BLaER1 treated with 17β-estradiol and CSF1 and Interleukin-3, amounts not matched to agents 10 nM and 100 nM (cell line): Measurements from ENCODE around the gene GALNT14.

ENCODE experiments used
- H3K27ac ChIP-seq, 11 experiments: shearing (Covaris generic); formaldehyde crosslinking; 2 replicates each; pipeline ENCODE4 v1.8.1; 2022
- H3K27me3 ChIP-seq, 11 experiments: shearing (Covaris generic); formaldehyde crosslinking; 2 replicates each; pipeline ENCODE4 v1.8.1; 2022
- H3K36me3 ChIP-seq, 11 experiments: shearing (Covaris generic); formaldehyde crosslinking; 2 replicates each; pipeline ENCODE4 v1.8.1; 2022
- H3K4me1 ChIP-seq, 10 experiments: shearing (Covaris generic); formaldehyde crosslinking; 2 replicates each; pipeline ENCODE4 v1.8.1; 2022
- H3K4me2 ChIP-seq, 11 experiments: shearing (Covaris generic); formaldehyde crosslinking; 2 replicates each; pipeline ENCODE4 v1.8.1; 2022
- H3K4me3 ChIP-seq, 10 experiments: shearing (Covaris generic); formaldehyde crosslinking; 2 replicates each; pipeline ENCODE4 v1.8.1; 2022
- H3K9ac ChIP-seq, 11 experiments: shearing (Covaris generic); formaldehyde crosslinking; 2 replicates each; pipeline ENCODE4 v1.8.1; 2022
- H3K9me3 ChIP-seq, 11 experiments: shearing (Covaris generic); formaldehyde crosslinking; replicated peaks in 1 of 11; 2 replicates each; pipeline ENCODE4 v1.8.1; 2022
- H4K20me1 ChIP-seq, 11 experiments: shearing (Covaris generic); formaldehyde crosslinking; 2 replicates each; pipeline ENCODE4 v1.8.1; 2022
- Cebpa-rat ChIP-seq, 11 experiments: shearing (Covaris generic); IDR thresholded peaks; 2 replicates each; pipeline ENCODE4 v1.8.1; 2022

Gene GALNT14

DNA sequence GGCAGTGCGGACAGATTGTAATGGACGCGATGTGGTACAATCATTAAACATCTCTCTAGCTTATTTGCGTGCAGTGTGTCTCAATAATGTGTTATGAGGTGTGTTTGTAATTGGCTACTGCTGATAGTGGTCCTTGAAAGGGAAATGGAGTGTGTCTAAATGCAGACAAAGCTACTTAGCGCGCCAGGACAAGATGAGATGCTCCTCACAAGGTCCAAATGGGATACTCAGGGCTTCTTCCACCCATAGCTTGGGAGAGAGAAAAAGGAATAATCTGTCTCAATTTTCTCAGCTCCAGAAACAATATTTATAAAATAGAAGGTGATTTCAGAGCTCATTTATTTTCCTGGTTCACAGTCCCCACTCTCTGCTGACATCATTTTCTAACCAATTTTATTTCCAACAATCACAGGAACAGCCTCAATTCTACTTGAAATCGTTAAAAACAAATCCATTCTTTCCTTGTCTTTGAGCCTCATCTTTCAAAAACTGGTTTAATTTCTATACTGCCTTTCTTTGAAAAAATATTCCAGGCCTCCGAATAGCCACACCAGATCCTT lies 28.5 kb downstream of the GALNT14 start:
- peaks cover 7 to 100% (median 91%) of the 10 kb centered on the region in 11 experiments; a peak in 21 of 22 replicates for H3K36me3 ChIP-seq
- no peak overlapping the region for H3K4me3 ChIP-seq
- peaks cover 0 to 87% (median 59%) of the 10 kb centered on the region in 11 experiments; a peak in 16 of 22 replicates for H4K20me1 ChIP-seq
- TF ChIP-seq Cebpa-rat (IDR thresholded peaks at IDR 0.05), result no peak
- no peaks in the 10 kb centered on the region for H3K27me3 ChIP-seq
- H3K4me2 ChIP-seq, result no peak overlapping the region
- H3K27ac ChIP-seq, result no peak overlapping the region
- peaks cover 0 to 27% (median 13%) of the 10 kb centered on the region in 10 experiments; a peak in 14 of 20 replicates for H3K4me1 ChIP-seq
- no peak overlapping the region for H3K9ac ChIP-seq
- peaks cover 0 to 34% (median 28%) of the 10 kb centered on the region in 11 experiments; a peak in 17 of 22 replicates for H3K9me3 ChIP-seq

DNA sequence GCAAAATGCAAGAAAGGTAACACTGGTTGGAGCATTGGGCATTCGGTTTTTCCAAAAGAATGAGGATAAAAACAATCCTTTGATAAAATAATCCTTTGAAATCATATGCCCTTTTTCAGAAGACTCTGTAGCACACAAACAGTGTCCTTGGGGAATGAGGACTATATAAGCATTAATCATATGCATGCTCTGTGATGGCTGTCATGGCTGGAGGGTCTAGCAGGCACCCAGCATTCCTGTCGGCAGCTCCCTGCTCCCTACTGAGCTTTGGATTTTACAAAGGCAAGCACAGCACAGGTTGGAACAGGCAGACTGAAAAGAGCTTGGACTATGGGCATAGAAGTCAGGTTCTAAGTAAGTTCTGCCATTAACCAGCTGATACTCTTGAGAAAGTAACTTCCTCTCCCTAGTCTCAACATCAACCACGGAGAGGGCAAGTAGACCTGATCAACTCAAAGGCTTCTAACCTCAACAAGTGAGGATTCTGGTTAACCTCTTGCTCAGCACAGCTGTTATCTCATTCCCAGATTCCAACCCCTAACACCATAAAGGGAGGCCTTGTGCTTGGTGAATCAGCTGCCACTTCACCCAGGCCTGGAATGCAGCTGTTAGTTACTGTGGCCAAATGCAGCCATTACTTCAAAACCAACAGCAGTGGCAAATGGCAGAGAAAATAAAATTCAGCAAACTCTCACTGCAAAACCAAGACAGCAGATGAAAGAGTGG lies 29.5 kb downstream of the GALNT14 start:
- peaks cover 7 to 100% (median 91%) of the 10 kb centered on the region in 11 experiments; a peak in 21 of 22 replicates for H3K36me3 ChIP-seq
- no peak overlapping the region for H3K4me3 ChIP-seq
- no peak for TF ChIP-seq Cebpa-rat (IDR thresholded peaks at IDR 0.05)
- H3K27me3 ChIP-seq, result no peaks in the 10 kb centered on the region
- H3K4me2 ChIP-seq, result peak overlapping the region in 1 of 11 experiments; percentile 2; a peak in 1 of 22 replicates
- peaks cover 0 to 36% (median 28%) of the 10 kb centered on the region in 11 experiments; a peak in 18 of 22 replicates for H3K9me3 ChIP-seq
- no peak overlapping the region for H3K9ac ChIP-seq
- H3K27ac ChIP-seq, result no peak overlapping the region
- H4K20me1 ChIP-seq, result peaks cover 0 to 80% (median 52%) of the 10 kb centered on the region in 11 experiments; a peak in 16 of 22 replicates
- H3K4me1 ChIP-seq, result peaks cover 0 to 27% (median 13%) of the 10 kb centered on the region in 10 experiments; a peak in 14 of 20 replicates

DNA sequence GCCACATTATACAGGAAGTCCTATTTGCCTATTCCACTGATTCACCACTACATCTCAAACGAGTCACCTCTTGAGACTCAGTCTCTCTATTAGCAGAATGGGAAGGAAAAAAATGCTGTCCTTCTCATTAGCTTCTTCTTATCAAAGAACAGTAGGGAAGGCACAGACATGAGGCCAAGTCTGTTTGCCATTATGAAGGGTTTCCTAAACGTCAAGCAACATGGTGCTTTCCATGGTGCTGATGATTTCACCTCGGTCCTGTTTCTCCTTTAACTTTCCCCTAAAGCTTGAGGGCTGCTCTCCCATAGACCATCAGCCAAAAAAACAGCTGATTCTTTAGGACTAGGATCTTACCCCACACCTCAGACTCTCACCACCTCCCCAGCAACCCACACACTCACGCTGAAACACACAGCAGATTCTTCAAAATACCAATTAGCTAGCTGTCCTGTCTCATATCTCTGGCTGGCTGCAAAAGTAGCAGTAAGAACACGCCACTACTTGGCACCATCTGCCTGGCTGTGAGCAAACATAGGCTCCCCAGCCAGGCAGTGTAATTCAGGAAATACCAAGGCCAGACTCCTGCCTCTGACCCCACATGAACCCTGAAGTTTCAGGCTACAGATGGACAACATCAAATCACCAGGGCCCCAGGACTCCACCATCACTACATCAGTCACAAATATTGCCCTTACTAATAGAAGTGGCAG lies 30.5 kb downstream of the GALNT14 start:
- TF ChIP-seq Cebpa-rat (IDR thresholded peaks at IDR 0.05), result no peak
- H3K9ac ChIP-seq, result no peak overlapping the region
- H3K27ac ChIP-seq, result no peak overlapping the region
- H3K27me3 ChIP-seq, result no peaks in the 10 kb centered on the region
- peaks cover 6 to 46% (median 31%) of the 10 kb centered on the region in 11 experiments for H3K9me3 ChIP-seq
- H3K4me1 ChIP-seq, result peaks cover 0 to 23% (median 12%) of the 10 kb centered on the region in 10 experiments; a peak in 13 of 20 replicates
- H3K36me3 ChIP-seq, result peaks cover 7 to 100% (median 90%) of the 10 kb centered on the region in 11 experiments; a peak in 21 of 22 replicates
- H4K20me1 ChIP-seq, result peaks cover 0 to 70% (median 48%) of the 10 kb centered on the region in 11 experiments; a peak in 16 of 22 replicates
- H3K4me2 ChIP-seq, result no peak overlapping the region
- no peak overlapping the region for H3K4me3 ChIP-seq

DNA sequence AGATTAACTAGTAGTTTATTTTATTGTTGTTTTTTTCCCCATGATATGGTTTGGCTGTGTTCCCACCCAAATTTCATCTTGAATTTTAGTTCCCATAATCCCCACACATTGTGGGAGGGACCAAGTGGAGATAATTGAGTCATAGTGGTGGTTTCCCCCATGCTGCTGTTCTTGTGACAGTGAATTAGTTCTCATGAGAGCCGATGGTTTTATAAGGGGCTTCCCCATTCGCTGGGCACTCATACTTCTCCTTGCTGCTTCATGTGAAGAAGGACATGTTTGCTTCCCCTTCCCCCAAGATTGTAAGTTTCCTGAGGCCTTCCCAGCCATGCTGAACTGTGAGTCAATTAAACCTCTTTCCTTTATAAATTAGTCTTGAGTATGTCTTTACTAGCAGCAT lies 36.5 kb downstream of the GALNT14 start:
- H3K36me3 ChIP-seq, result peaks cover 4 to 93% (median 46%) of the 10 kb centered on the region in 11 experiments; a peak in 20 of 22 replicates
- no peak overlapping the region for H3K4me3 ChIP-seq
- H3K9me3 ChIP-seq, result peaks cover 21 to 47% (median 31%) of the 10 kb centered on the region in 11 experiments
- H3K4me2 ChIP-seq, result no peak overlapping the region
- peaks cover 0 to 27% (median 0%) of the 10 kb centered on the region in 11 experiments; a peak in 6 of 22 replicates for H4K20me1 ChIP-seq
- H3K27me3 ChIP-seq, result no peaks in the 10 kb centered on the region
- H3K27ac ChIP-seq, result no peak overlapping the region
- H3K9ac ChIP-seq, result no peak overlapping the region
- peaks cover 6 to 23% (median 15%) of the 10 kb centered on the region in 10 experiments; a peak in 17 of 20 replicates for H3K4me1 ChIP-seq
- TF ChIP-seq Cebpa-rat (IDR thresholded peaks at IDR 0.05), result no peak

DNA sequence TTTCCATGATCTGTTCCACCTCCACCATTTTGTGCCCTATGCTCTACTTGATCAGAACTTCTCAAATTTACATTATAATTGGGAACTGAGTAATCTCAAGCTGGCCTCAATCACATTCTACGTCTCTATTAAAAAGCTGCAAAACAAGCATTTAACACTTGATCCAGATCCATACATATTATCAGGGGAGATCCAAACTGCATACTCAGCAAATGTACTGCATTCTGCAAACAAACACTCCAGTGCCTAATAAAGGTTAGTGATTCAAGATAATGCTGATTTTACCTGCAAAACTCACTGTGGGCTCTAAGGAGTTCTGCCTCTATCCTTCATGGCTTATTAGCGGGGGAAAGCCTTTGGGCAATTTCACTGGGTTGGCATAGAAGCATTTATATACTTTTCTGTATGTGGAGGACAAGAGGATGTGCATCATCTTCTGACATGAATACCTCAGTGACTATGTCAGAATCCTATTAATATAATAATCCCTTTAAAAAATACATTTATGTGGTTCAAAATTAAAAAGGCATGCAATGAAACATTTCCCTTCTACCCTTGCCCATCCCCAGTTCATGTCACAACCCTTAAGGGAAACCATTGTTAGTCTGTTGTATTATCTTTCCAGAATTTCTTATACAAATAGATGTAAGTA lies 40.2 kb downstream of the GALNT14 start:
- Histone ChIP-seq H3K4me2 (peak overlapping the region in 8 of 11 experiments; percentile 32 to 64 (median 56); a peak in 16 of 22 replicates), H3K4me3 (no peak overlapping the region), H3K9ac (no peak overlapping the region), H3K4me1 (peaks cover 6 to 30% (median 19%) of the 10 kb centered on the region in 10 experiments; a peak in 17 of 20 replicates), H3K9me3 (peaks cover 16 to 40% (median 20%) of the 10 kb centered on the region in 11 experiments), H3K36me3 (peaks cover 4 to 93% (median 47%) of the 10 kb centered on the region in 11 experiments; a peak in 20 of 22 replicates), H3K27ac (no peak overlapping the region), H4K20me1 (peaks cover 0 to 40% (median 3%) of the 10 kb centered on the region in 11 experiments; a peak in 10 of 22 replicates), H3K27me3 (no peaks in the 10 kb centered on the region)
- no peak for TF ChIP-seq Cebpa-rat (IDR thresholded peaks at IDR 0.05)

DNA sequence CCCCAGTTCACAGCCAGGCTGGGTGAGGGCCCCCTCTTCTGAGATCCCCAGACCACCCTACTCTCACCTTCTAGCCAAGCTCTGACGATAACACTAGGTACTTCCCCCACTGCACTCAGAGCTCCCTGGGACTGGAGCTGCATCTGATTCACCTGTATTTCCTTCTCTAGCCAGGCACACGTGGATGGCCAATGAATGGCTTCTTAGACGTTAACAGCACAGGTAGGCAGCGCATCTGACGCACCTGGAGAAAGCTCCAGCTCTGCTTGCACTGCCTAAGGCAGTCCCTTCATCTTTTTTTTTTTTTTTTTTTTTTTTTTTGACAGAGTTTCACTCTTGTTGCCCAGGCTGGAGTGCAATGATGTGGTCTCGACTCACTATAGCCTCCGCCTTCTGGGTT lies 48.1 kb downstream of the GALNT14 start:
- H3K4me3 ChIP-seq, result no peak overlapping the region

DNA sequence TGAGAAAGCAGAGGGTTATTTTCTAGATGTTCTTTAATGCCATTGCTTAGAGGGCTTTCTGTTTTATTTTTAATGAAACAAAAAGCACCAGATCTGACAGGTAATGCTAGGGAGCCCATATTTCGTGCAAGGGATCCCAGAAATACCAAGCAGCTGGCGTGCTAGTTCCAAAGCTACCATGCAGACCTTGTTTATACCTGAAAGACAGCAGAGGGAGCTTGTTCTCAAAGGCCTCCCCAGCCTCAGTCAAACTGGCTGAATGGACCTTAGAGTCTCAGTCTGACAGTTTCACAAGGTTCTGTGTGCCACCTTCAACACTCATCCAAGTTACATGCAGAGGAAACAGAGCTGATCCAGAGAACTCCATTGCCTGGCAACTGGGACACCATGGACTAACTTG lies 48.6 kb downstream of the GALNT14 start:
- TF ChIP-seq Cebpa-rat (IDR thresholded peaks at IDR 0.05), result no peak
- peaks cover 0 to 90% (median 14%) of the 10 kb centered on the region in 11 experiments; a peak in 13 of 22 replicates for H4K20me1 ChIP-seq
- H3K36me3 ChIP-seq, result peaks cover 15 to 100% (median 88%) of the 10 kb centered on the region in 11 experiments
- H3K27me3 ChIP-seq, result no peaks in the 10 kb centered on the region
- H3K4me3 ChIP-seq, result no peak overlapping the region
- peaks cover 0 to 8% (median 0%) of the 10 kb centered on the region in 11 experiments; a peak in 4 of 22 replicates for H3K9me3 ChIP-seq
- peaks cover 0 to 3% (median 0%) of the 10 kb centered on the region in 10 experiments; a peak in 1 of 20 replicates for H3K4me1 ChIP-seq
- H3K27ac ChIP-seq, result no peak overlapping the region
- H3K4me2 ChIP-seq, result no peak overlapping the region
- no peak overlapping the region for H3K9ac ChIP-seq

More for the DNA sequence above, 48.1 kb downstream of the GALNT14 start:
- H3K36me3 ChIP-seq, result peaks cover 12 to 100% (median 89%) of the 10 kb centered on the region in 11 experiments
- H3K9me3 ChIP-seq, result peaks cover 0 to 10% (median 0%) of the 10 kb centered on the region in 11 experiments; a peak in 5 of 22 replicates
- H3K4me1 ChIP-seq, result peaks cover 0 to 9% (median 0%) of the 10 kb centered on the region in 10 experiments; a peak in 2 of 20 replicates
- TF ChIP-seq Cebpa-rat (IDR thresholded peaks at IDR 0.05), result no peak
- peaks cover 0 to 89% (median 14%) of the 10 kb centered on the region in 11 experiments; a peak in 13 of 22 replicates for H4K20me1 ChIP-seq
- no peak overlapping the region for H3K9ac ChIP-seq
- H3K4me2 ChIP-seq, result no peak overlapping the region
- no peaks in the 10 kb centered on the region for H3K27me3 ChIP-seq
- H3K27ac ChIP-seq, result no peak overlapping the region
